RWPE1 (cell line): Measurements from ENCODE around the gene SMG9.
"Not testable (repeated sequence)": the region's sequence is repeated elsewhere in the genome, so short reads cannot be mapped to it uniquely, and the experiment has no call there.

ENCODE experiments used
- CTCF ChIA-PET: fragments of 350-600 bp; sonication (Branson Sonifier 250); formaldehyde crosslinking; extraction: SDS; loops from one replicate; lab custom pipeline; 2021; lab: Yijun Ruan, JAX
- POLR2A ChIA-PET: fragments of 400-600 bp; formaldehyde crosslinking; extraction: SDS; loops from one replicate; lab custom pipeline; 2020; ENCODE audit warnings: antibody characterized with exemption; ENCODE audit not compliant: low non-redundant PET; lab: Yijun Ruan, JAX
- DNase-seq: peaks from one replicate; pipeline ENCODE4 v3.0.0; 2012; ENCODE audit warnings: low spot score
- H3K27ac ChIP-seq: fragments of 450-650 bp; 2 replicates; pipeline ENCODE4 v1.5.1; 2017
- TF ChIP-seq, protein P1 (sequence below): fragments of 450-650 bp; conservative IDR thresholded peaks from 2 replicates; pipeline ENCODE4 v1.5.1; 2017; ENCODE audit warnings: low read depth, mild to moderate bottlenecking

SMG9 gene

DNA sequence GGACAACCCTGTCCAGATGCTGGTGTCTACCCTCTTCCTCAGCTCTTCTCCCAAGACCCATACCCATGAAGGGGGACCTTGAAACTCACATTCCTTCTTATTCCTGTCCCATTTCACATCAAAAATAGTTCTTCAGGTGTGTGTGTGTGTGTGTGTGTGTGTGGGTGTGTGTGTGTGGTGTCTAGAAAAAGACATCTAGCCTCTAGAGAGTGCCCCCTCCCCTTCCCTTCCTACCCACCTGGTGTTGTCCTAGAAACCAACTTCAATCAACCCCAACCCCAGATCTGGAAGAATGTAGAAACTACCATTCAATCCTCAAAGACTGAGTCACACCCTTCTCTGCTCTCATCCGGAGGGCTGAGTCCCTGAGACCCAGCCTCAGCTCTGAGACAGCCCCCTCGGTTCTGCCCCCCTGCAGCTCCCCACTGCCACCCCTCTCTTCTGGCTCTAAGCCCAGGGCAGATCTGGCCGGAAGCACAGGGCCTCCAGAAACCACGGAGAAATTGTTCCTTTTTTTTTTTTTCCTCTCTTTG is 22.5 kb upstream of the SMG9 start:
- ChIA-PET CTCF (interaction anchor here (0.5 to 2.0 kb wide), 3 partner anchors 9 to 32 kb away, joined by 3 to 7 read pairs (median 7); no protein-coding TSS in a partner anchor), POLR2A (interaction anchor here (0.6 kb wide), 1 partner anchor 12 kb away, joined by 4 read pairs; no protein-coding TSS in a partner anchor)
- TF ChIP-seq, protein P1, sequence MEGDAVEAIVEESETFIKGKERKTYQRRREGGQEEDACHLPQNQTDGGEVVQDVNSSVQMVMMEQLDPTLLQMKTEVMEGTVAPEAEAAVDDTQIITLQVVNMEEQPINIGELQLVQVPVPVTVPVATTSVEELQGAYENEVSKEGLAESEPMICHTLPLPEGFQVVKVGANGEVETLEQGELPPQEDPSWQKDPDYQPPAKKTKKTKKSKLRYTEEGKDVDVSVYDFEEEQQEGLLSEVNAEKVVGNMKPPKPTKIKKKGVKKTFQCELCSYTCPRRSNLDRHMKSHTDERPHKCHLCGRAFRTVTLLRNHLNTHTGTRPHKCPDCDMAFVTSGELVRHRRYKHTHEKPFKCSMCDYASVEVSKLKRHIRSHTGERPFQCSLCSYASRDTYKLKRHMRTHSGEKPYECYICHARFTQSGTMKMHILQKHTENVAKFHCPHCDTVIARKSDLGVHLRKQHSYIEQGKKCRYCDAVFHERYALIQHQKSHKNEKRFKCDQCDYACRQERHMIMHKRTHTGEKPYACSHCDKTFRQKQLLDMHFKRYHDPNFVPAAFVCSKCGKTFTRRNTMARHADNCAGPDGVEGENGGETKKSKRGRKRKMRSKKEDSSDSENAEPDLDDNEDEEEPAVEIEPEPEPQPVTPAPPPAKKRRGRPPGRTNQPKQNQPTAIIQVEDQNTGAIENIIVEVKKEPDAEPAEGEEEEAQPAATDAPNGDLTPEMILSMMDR, result no peak
- DNase-seq, result no peak
- peak overlapping the region; percentile 96 for H3K27ac ChIP-seq

DNA sequence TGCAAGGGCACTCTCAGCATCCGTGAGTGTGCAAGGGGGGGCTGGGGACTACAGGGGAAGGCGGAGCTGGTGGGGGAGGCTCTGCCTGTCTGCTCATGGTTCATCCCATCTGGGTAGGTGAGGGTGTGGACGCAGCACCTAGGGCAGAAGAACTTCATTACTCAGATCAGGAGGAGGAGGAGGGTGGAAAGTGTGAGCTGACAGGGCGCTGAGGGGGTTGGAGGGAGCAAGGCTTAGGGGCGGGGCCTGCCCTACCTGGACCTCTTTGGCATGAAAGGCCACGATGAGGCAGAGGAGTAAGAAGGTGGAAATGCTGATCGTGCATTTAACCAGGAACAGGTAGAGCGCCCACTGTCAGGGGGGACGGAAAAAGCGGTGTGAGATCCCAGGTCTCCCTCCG is 21.5 kb upstream of the SMG9 start:
- CTCF ChIA-PET, result interaction anchor here (1.9 kb wide), 1 partner anchor 10 kb away, joined by 7 read pairs; no protein-coding TSS in a partner anchor
- POLR2A ChIA-PET, result no interaction called here
- TF ChIP-seq, protein P1, result no peak
- no peak for DNase-seq
- peak overlapping the region; percentile 96 for H3K27ac ChIP-seq

DNA sequence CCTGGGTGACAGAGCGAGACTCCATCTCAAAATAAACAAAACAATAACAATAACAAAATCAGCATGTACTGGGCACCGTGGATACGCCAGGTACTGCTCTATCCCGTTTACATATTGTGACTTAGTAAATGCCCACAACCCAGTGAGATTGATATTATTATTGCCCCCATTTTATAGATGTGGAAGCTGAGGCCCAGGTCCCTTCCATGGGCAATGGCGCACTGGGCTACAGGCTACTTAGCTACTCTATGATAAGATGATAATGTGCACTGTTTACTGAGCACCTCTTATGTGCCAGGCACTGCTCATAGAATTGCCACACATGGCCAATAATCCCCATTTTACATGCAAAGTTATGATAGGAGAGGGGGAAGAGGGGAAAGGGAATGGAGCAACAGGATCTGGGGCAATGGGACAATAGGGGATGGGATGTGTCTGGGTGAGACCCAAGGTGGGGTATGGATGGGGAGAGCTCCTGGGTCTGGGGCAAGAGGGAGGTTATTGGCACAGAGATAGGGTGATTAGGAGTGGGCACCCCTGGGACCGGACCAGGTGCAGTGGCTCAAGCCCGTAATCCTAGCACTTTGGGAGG is 20.6 kb upstream of the SMG9 start:
- TF ChIP-seq, protein P1, result no peak
- CTCF ChIA-PET, result interaction anchor here (1.9 kb wide), 1 partner anchor 9 kb away, joined by 7 read pairs; no protein-coding TSS in a partner anchor
- POLR2A ChIA-PET, result no interaction called here
- no peak for DNase-seq
- H3K27ac ChIP-seq, result peak overlapping the region; percentile 96

DNA sequence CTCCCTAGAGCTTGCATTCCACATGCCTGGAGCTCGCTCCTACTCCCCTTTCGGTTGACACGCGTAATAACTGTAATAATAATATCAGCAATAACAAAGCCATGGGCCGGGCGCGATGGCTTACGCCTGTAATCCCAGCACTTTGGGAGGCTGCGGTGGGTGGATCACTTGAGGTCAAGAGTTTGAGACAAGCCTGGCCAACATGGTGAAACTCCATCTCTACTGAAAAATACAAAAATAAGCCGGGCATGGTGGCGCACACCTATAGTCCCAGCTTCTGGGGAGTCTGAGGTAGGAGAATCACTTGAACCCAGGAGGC is 20.1 kb upstream of the SMG9 start:
- POLR2A ChIA-PET, CTCF ChIA-PET, DNase-seq: not testable (repeated sequence)
- H3K27ac ChIP-seq, result peak overlapping the region; percentile 20; the same call in 1 of the 2 replicates

DNA sequence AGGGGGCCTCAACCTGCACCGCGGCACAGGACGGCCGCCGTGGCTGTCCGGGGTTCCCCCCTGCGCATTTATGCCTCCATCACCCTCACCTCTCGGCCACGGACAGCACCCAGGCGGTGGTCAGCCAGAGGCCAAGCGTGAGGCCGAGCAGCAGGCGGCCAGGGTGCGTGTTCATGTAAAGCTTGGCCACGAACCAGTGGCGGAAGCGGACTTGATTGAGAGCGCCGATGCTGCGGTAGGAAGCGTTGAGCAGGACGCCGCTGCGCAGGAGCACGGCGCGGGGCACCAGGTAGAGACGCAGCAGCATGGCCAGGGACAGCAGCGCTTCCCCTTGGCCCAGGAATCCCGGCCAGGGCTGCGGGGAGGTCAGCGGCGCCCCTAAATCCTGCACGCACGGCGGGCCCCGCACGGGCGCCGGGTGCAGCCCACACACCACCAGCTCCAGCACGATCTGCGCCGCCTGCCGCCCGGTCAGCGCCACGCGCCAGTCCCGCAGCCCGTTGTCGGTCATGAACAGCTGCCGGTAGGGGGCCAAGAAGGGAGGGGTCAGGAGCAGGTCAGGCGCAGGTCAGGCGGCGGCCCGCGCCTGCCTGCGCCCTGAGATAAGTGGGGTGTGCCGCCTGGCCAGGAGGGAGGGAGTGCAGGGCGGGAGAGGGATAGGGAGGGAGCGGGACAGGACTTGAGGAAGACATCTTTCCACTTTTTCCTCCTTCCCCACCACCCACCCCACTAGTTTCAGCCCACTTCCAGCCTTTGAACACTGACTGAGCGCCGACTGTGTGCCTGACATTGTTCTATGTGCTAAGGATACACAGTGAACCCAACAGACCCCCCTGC is 19.6 kb upstream of the SMG9 start:
- TF ChIP-seq, protein P1, result no peak
- ChIA-PET CTCF (no interaction called here), POLR2A (no interaction called here)
- no peak for DNase-seq
- peak overlapping the region; percentile 20 for H3K27ac ChIP-seq

DNA sequence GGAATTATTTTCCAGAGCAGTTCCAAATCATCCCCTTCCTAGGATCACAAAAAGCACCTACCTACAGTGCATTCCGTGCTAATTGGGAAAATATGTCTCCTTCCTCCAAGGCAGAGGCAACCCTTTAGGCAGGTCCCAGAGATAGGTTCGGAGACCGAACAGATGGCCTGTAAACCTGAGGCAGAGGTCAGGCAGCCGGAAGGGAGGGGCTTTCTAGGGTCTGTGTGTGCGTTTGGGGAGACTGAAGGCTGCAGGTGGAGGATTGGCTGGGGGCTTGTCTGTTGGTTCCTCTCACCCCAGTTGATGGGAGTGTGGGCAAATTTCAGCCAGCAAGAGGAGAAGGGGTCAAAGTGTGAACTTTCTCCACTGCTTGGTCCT is 19.0 kb upstream of the SMG9 start:
- TF ChIP-seq, protein P1, result no peak
- DNase-seq, result no peak
- ChIA-PET POLR2A (no interaction called here), CTCF (no interaction called here)
- H3K27ac ChIP-seq, result peak overlapping the region; percentile 20

DNA sequence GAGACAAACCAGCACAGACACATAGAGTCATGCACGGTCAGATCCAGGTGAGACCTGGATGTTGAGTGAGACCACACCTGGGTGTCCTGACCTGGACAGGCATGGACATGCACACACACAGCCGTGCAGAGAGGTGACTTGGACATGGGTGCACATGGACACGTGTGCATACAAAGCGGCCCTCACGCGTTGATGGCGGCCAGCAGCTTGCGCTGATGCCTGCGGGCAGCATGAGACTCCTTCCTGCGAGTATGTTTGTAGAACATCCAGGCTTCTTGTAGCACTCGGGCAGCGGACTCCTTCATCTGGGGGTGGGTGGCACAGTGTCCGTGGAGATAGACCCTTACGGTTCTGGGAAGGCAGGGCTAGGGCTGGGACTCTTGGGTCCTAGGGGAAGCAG is 14.5 kb upstream of the SMG9 start:
- no peak for DNase-seq
- CTCF ChIA-PET, result no interaction called here
- TF ChIP-seq, protein P1, result no peak
- POLR2A ChIA-PET, result interaction anchor here (0.6 kb wide), 1 partner anchor 120 kb away, joined by 3 read pairs; no protein-coding TSS in a partner anchor
- peak overlapping the region; percentile 52 for H3K27ac ChIP-seq
